A549 treated with AZD9567 at 1 μM for 4 hours (cell line): ENCODE data around the gene SF3A1. TPM values are rescaled to one million over a fixed set of nuclear protein-coding genes. Genes with fewer than 3 reads are reported as not detected.

ENCODE experiments used
- total RNA-seq: library from RNA; stranded (reverse); fragments of 200-300 nt; extraction: Qiagen RNA extraction; gene quantifications from 5 replicates; pipeline ENCODE4 v1.2.3, GENCODE V29; 2022; ENCODE audit not compliant: insufficient read depth

SF3A1 gene
- total RNA-seq, result 50.9 to 68.2 TPM (median 61.9 TPM) in 5 replicates

DNA sequence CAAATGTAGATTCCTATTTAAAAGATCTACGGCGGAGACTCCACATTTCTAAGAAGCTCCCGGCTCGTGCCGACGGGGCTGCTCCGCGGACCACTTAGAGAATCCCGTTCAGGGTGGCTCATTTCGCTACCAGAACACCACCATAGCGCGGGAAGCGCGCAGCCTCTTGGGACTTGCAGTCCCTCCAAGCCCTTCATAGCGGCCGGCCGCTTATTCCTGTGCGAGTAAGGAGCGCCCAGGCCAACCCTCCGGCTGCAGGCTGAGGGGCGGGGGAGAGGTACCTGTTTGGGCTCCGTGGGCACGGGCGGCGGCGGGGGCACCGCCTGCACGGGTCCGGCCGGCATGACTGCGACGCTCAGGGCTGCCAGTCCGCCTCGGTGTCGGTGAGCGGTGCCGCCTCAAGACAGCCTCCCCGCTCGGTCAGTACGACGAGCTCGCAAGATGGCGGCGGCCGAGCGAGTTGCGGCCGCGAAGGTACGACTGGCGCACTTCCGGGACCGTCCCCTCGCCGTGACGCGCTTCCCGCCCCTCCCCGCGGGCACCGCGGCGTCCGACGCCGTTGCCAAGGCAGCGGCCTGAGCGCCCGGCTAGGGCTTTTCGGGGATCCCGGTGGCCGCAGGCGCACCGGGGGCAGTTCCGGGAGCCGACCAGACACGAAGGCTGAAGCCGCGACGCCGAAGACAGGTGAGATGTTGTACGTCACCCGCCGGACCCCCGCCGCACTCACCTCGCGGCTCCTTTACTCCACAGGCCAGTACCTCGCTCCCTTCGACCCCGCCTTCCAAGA is at the start of gene SF3A1, which contains the start of gene CCDC157:
Gene SF3A1, minus strand, starts transcription at position 446 of the 787 bp plus-strand sequence. Its CDS starts 102 bp downstream, at position 344.
Gene CCDC157, plus strand, starts transcription at position 559 of the 787 bp plus-strand sequence. CDS start 8,994 bp downstream, outside the sequence.

GRCh38 chr22:30396871-30397655 is 40.4 kb upstream of the SF3A1 start, which contains the start of gene SEC14L2:
Gene SEC14L2 (plus strand): TSS chr22:30397018. CDS start chr22:30397117, 99 bp downstream.

DNA sequence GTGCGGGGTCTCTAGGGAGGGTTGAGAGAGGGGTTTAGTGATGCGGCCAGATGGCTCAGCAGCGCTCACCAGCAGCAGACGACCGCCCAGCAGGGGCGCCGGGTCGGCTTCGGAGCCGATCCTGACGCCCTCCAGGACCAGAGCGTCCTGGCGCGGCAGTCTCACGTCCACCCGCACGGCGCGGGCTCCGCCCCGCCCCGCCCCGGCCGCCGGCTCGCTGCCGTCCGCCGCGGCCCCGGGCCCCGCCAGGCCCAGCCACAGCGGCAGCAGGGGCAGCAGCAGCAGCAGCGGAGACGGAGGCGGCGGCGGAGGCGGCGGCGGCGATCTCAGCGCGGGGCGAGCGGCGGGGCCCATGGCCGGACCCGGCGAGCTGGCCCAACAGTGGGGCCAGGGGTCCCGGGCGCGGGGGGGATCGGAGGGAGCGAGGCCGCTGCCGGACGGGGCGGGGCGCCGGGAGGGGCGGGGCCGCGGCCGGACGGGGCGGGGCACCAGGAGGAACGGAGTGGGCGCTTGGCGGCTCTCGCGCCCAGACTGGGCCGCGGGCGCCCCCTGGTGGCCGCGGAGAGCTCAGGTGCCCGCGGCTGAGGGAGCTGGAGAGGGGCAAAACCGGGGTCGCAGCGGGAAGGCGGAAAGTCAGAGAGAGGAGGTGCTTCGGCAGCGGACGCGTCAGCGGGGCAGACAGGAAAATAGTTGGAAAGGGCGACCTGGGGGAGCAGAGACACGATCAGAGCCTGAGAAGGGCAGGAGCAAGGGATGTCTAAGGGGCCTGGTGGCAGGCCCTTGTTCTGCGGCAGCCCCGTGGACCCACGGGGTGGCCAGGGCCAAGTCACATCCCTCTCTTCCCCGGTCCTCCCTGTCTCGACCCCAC is 30.5 kb upstream of the SF3A1 start, which contains the start of gene RNF215:
Gene RNF215, minus strand, starts transcription at position 452 of the 868 bp plus-strand sequence. Its CDS starts 98 bp downstream, at position 354.

GRCh38 chr22:30326706-30327362 is 29.9 kb downstream of the SF3A1 start, which contains the start of gene TBC1D10A:
Gene TBC1D10A (minus strand): TSS chr22:30326941. CDS start chr22:30326881, 60 bp downstream.

DNA sequence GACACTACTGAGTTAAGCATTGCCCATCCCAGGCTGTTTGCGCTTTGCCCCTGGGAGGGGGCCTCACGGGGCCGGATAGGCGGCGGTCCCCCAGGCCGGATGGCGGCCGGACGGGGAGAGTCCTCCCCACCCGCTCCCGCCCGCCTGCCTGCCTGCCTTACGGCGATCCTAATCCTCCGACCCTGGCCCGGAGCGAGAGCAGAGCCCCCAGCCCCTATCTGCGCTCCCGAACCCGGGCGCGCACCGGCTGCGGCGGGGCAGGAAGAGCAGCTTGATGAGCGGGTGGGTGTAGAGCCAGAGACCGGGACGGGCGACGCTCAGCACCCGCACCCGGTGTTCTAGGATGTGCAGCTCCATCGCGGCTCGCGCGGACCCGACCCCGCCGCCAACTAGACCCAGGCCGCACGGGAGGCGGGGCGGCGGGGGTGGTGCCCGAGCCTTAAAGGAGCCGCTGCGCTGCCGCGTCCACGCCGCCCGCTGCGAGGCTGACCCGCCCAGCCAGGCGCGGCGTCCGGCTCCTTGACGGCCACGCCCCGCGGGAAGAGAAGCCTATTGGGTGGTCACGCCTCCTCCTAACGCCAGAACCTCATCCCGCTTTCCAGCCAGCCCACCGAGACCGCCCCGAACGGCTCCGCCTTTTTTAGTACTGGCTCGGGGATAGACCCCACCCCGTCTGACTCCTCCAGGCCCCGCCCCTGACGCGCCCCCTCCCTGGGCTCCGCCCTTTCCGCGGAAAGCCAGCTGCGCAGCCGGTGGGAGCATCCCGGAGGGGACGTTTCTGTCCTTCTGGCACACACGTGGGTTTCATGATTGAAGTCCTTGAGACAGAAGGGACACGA is 67.3 kb downstream of the SF3A1 start, which contains the start of gene CASTOR1:
Gene CASTOR1, minus strand, starts transcription at position 365 of the 839 bp plus-strand sequence. Its CDS starts 8 bp downstream, at position 357.

Other genes starting within 250 kb of the SF3A1 start
- 14.1 to 30.4 TPM (median 28.0 TPM) in 5 replicates for gene LIF, start 110.1 kb downstream of the SF3A1 start, total RNA-seq
- gene OSM, start 90.0 kb downstream of the SF3A1 start, total RNA-seq, result 0.07 TPM in 1 of 5 replicates, not detected in the others
- gene CASTOR1, start 67.4 kb downstream of the SF3A1 start, total RNA-seq, result 6.5 to 11.9 TPM (median 6.8 TPM) in 5 replicates
- gene TBC1D10A, start 30.0 kb downstream of the SF3A1 start, total RNA-seq, result 9.9 to 14.7 TPM (median 11.0 TPM) in 5 replicates
- gene CCDC157, start 113 bp upstream of the SF3A1 start, total RNA-seq, result 3.1 to 3.6 TPM (median 3.3 TPM) in 5 replicates
- 10.8 to 23.2 TPM (median 21.5 TPM) in 5 replicates for gene RNF215, start 30.5 kb upstream of the SF3A1 start, total RNA-seq
- 52.2 to 94.4 TPM (median 77.1 TPM) in 5 replicates for gene SEC14L2, start 40.1 kb upstream of the SF3A1 start, total RNA-seq
- gene MTFP1, start 68.9 kb upstream of the SF3A1 start, total RNA-seq, result 64.8 to 68.9 TPM (median 67.0 TPM) in 5 replicates
- gene SEC14L3, start 115.1 kb upstream of the SF3A1 start, total RNA-seq, result not detected in 5 replicates
- gene SEC14L4, start 148.8 kb upstream of the SF3A1 start, total RNA-seq, result 4.9 to 6.1 TPM (median 5.5 TPM) in 5 replicates
- not detected in 5 replicates for gene SEC14L6, start 189.8 kb upstream of the SF3A1 start, total RNA-seq
- 6.2 to 8.1 TPM (median 7.0 TPM) in 5 replicates for gene GAL3ST1, start 217.8 kb upstream of the SF3A1 start, total RNA-seq
- 100 to 140 TPM (median 106 TPM) in 5 replicates for gene PES1, start 235.0 kb upstream of the SF3A1 start, total RNA-seq